GM12865 (cell line): Measurements from ENCODE around the gene SP2.

Source experiments
- DNase-seq: peaks from one replicate; pipeline ENCODE4 v3.0.0; 2010; ENCODE audit warnings: low read depth
- H3K4me3 ChIP-seq: 2 replicates; pipeline ENCODE4 v1.5.1; 2011; ENCODE audit warnings: mild to moderate bottlenecking, low read depth, low read length, control low read depth
- CTCF ChIP-seq: IDR thresholded peaks from 2 replicates; pipeline ENCODE4 v1.5.1; 2011; ENCODE audit warnings: low read length, control low read depth, low read depth, inconsistent platforms; ENCODE audit not compliant: insufficient read depth; ENCODE audit errors: missing control alignments

SP2 gene

GRCh38 chr17:47878203-47879027 lies 17.6 kb upstream of the SP2 start:
- TF ChIP-seq CTCF = no peak
- no peak for DNase-seq

GRCh38 chr17:47879028-47879585 lies 16.9 kb upstream of the SP2 start:
- TF ChIP-seq CTCF = no peak
- no peak for DNase-seq
- H3K4me3 ChIP-seq = no peak overlapping the region

More at GRCh38 chr17:47878203-47879027, 17.6 kb upstream of the SP2 start:
- H3K4me3 ChIP-seq = no peak overlapping the region

GRCh38 chr17:47879776-47880454 lies 16.1 kb upstream of the SP2 start:
- DNase-seq = no peak
- no peak for TF ChIP-seq CTCF
- no peak overlapping the region for H3K4me3 ChIP-seq

- DNase-seq = no peak
- no peak overlapping the region for H3K4me3 ChIP-seq
- no peak for TF ChIP-seq CTCF
These were observed 13.8 kb upstream of the SP2 start for GRCh38 chr17:47882247-47882646.

- H3K4me3 ChIP-seq = no peak overlapping the region
- no peak for DNase-seq
- TF ChIP-seq CTCF = no peak
These were observed 13.1 kb upstream of the SP2 start for GRCh38 chr17:47882695-47883588.

GRCh38 chr17:47883589-47884426 lies 12.2 kb upstream of the SP2 start:
- no peak for DNase-seq
- no peak for TF ChIP-seq CTCF
- H3K4me3 ChIP-seq = no peak overlapping the region
